ENCODE data around the gene MUC22. TPM values are rescaled to one million over a fixed set of nuclear protein-coding genes. Genes with fewer than 3 reads are reported as not detected.

Gene MUC22
- total RNA-seq, 4 donors from 2014 or later: not detected

DNA sequence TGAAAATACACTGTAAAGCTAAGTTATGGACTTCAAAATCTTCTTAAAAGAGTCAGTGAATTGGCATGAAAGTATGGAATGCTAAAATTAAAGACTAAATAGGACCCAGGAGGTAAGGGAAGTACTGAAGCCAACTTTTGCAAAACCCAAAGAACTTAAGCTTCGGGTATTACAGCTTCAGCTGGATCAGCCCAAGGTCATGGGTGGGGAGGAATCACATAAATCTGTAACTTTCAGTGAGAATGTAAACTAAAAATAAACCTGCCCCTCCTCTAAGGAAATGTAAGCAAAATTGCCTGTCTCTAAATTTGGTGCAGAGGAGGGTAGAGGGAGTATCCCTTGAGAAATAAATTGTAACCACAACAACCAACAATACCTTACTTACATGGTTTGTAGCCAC is 31.1 kb upstream of the MUC22 start:
- H3K9me3 ChIP-seq: no peaks in the 10 kb centered on the region
- TF ChIP-seq, protein P1, sequence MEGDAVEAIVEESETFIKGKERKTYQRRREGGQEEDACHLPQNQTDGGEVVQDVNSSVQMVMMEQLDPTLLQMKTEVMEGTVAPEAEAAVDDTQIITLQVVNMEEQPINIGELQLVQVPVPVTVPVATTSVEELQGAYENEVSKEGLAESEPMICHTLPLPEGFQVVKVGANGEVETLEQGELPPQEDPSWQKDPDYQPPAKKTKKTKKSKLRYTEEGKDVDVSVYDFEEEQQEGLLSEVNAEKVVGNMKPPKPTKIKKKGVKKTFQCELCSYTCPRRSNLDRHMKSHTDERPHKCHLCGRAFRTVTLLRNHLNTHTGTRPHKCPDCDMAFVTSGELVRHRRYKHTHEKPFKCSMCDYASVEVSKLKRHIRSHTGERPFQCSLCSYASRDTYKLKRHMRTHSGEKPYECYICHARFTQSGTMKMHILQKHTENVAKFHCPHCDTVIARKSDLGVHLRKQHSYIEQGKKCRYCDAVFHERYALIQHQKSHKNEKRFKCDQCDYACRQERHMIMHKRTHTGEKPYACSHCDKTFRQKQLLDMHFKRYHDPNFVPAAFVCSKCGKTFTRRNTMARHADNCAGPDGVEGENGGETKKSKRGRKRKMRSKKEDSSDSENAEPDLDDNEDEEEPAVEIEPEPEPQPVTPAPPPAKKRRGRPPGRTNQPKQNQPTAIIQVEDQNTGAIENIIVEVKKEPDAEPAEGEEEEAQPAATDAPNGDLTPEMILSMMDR (IDR thresholded peaks at IDR 0.05): no peak
- TF ChIP-seq POLR2A (IDR thresholded peaks at IDR 0.05): no peak
- no peak for DNase-seq
- H3K27me3 ChIP-seq: no peaks in the 10 kb centered on the region
- no peaks in the 10 kb centered on the region for H3K36me3 ChIP-seq
- H3K4me3 ChIP-seq: no peak overlapping the region
- H3K27ac ChIP-seq: no peak overlapping the region
- no peaks in the 10 kb centered on the region for H3K4me1 ChIP-seq

DNA sequence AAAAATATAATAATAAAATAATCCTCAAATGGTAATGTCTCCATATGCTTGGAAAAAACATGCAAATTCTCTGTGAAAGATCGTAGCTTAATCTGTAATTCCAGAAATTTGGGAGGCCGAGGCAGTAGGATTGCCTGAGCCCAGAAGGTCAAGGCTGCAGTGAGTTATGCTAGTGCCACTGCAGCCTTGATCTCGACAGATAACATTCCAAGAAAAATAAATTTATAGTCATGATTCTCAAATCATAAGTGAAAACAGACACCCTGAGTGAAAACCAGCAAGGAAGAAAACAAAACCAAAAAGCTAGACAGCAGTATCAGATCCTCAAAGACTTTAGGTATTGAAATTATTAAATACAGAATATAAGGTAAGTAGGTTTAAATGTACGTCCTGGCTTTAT is 30.6 kb upstream of the MUC22 start:
- Histone ChIP-seq H3K4me3 (no peak overlapping the region), H3K4me1 (no peaks in the 10 kb centered on the region), H3K27me3 (no peaks in the 10 kb centered on the region), H3K27ac (no peak overlapping the region), H3K9me3 (no peaks in the 10 kb centered on the region), H3K36me3 (no peaks in the 10 kb centered on the region)
- DNase-seq: no peak
- no peak for TF ChIP-seq POLR2A (IDR thresholded peaks at IDR 0.05)
- TF ChIP-seq, protein P1 (IDR thresholded peaks at IDR 0.05): no peak

DNA sequence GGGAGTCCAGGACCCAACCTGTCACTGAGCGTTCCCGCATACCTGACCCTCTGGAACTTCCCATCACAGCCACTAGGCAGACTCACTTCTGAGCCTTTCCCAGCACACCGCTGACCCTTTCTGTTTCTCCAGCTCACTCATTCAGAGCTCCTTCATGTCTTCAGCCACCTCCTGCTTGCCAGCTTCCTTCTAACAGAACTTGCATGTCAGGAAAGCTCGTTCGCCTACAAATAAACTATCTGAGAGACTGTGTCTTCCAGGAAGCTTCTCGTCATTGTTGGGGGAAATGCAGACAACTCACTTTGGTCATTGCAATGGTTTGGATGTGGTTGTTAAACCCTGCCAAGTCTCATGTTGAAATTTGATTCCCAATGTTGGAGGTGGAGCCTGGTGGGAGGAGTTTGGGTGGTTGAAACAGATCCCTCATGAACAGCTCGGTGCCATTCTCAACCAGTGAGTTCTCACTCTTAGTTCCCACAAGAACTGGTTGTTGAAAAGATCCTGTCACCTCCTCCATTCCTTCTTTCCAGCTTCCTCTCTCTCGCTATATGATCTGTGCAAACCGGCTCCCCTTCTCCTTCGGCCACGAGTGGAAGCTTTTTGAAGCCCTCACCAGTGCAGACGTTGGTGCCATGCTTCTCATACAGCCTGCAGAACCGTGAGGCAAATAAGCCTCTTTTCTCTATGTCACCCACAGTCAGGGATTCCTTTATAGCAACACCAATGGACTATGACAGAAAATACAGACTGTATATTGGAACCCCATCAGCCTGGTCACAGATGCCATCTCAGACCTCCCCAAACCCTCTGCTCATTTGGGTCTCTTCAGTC is 28.1 kb upstream of the MUC22 start:
- no peak overlapping the region for H3K4me3 ChIP-seq
- no peak overlapping the region for H3K27ac ChIP-seq
- DNase-seq: no peak

DNA sequence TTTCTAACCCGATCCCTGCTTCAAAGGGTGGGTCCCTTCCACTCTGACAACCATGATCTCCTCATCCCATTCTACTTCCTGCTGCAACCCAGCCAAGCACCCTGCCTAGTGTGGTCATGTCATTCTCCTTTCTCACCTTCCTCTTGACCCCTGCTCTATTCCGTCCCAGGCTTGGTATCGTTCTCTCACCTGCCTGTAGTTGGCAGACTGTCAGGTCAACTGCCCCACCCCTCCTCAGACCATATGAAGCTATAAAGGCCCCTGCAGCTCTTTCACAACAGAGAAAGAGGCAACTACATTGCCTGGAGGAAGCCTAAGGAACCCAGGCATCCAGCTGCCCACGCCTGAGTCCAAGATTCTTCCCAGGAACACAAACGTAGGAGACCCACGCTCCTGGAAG is 26.8 kb upstream of the MUC22 start, which contains the start of gene MUC21:
Gene MUC21 (plus strand): TSS at position 280 of the 400 bp plus-strand sequence. CDS start 241 bp downstream, outside the sequence.
- H3K4me3 ChIP-seq: no peak within 1 kb of the TSS
- no peak for DNase-seq
- TF ChIP-seq, protein P1 (IDR thresholded peaks at IDR 0.05): no peak
- H3K9me3 ChIP-seq: no peaks in the 10 kb centered on the region
- H3K27ac ChIP-seq: no peak within 1 kb of the TSS
- no peaks in the 10 kb centered on the region for H3K36me3 ChIP-seq
- no peaks in the 10 kb centered on the region for H3K27me3 ChIP-seq
- no peaks in the 10 kb centered on the region for H3K4me1 ChIP-seq

More for the DNA sequence above, 28.1 kb upstream of the MUC22 start:
- Histone ChIP-seq H3K27me3 (no peaks in the 10 kb centered on the region), H3K36me3 (no peaks in the 10 kb centered on the region), H3K4me1 (no peaks in the 10 kb centered on the region), H3K9me3 (no peaks in the 10 kb centered on the region)
- TF ChIP-seq, protein P1 (IDR thresholded peaks at IDR 0.05): peak in 1 of 6 experiments; percentile 6
- TF ChIP-seq POLR2A (IDR thresholded peaks at IDR 0.05): no peak

DNA sequence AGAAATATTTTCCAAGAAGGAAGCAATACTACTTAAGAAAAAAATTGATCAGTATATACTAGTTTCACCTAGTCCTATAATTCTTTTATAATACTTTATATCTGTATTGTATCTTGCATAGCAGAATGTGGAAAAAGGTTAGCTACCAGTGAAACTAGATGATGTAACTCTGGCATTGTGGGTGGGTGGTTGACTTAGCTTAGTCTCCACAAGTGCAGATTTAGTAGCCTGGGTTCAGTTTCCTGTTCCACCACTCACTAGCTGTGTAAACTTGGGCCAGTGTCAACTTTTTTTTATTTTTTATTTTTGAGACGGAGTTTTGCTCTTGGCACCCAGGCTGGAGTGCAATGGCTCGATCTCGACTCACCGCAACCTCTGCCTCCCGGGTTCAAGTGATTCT is 24.8 kb upstream of the MUC22 start:
- TF ChIP-seq POLR2A (IDR thresholded peaks at IDR 0.05): no peak
- TF ChIP-seq, protein P1 (IDR thresholded peaks at IDR 0.05): no peak

More for the DNA sequence above, 24.8 kb upstream of the MUC22 start:
- Histone ChIP-seq H3K9me3 (no peaks in the 10 kb centered on the region), H3K4me3 (no peak overlapping the region), H3K27ac (no peak overlapping the region), H3K4me1 (no peaks in the 10 kb centered on the region), H3K36me3 (no peaks in the 10 kb centered on the region), H3K27me3 (no peaks in the 10 kb centered on the region)
- DNase-seq: no peak

Measured in Peyer's patch (tissue), 4 donors.